Kidney glomerular epithelial cell (primary cell): ENCODE measurements around the gene PSG6.
"Not testable (repeated sequence)": the region's sequence is repeated elsewhere in the genome, so short reads cannot be mapped to it uniquely, and the experiment has no call there.

ENCODE experiments used
- DNase-seq: peaks from one replicate; lab custom pipeline; 2025; lab: John Stamatoyannopoulos, UW

PSG6 gene

DNA sequence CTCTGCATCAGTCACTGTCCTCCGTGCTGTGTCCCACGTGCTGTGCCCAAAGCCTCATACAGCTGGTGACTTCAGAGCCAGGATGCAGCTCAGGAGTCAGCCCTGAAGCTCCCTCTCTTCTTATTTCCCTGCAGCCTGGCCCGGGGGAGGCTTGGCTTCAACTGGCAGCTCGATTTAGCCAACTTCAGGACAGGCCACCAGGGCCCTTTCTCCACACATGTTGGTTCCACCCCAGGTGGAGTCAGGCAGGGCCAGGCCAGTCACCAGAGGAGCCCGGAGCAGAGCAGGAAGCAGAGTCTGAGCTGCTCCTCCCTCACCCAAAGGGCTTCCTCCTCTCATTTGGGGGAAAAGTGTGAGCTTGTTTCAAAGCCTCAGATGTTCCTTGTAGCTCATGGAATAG, 11.5 kb downstream of the PSG6 start:
- DNase-seq: not testable (repeated sequence)

DNA sequence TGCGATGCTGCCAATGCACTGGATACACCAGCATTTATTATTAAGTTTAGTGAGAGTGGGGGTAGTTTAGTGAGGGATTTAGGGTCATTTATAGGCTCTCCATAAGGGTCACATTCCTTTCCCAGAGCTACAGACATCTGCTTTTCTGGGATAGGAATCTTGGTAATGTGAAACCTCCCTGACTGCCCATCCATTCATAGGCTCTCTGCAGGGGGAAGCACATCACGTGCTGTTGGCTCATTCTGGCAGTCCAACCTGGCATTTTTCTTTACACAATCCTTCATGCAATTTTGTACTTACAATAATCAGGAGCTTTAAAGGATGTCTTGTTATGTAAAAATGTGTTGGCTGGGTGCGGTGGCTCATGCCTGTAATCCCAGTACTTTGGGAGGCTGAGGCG, 17.1 kb downstream of the PSG6 start:
- DNase-seq: not testable (repeated sequence)

DNA sequence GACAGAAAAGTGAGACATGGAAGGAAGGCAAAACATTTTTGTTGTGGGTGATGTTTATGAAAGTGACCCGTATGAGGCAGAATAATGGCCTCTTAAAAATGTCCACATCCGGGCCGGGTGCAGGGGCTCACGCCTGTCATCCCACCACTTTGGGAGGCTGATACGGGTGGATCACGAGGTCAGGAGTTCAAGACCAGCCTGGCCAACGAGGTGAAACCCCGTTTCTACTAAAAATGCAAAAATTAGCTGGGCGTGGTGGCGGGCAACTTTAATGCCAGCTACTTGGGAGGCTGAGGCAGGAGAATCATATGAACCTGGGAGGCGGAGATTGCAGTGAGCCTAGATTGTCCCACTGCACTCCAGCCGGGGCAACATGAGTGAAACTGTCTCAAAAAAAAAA, 18.0 kb downstream of the PSG6 start:
- not testable (repeated sequence) for DNase-seq

DNA sequence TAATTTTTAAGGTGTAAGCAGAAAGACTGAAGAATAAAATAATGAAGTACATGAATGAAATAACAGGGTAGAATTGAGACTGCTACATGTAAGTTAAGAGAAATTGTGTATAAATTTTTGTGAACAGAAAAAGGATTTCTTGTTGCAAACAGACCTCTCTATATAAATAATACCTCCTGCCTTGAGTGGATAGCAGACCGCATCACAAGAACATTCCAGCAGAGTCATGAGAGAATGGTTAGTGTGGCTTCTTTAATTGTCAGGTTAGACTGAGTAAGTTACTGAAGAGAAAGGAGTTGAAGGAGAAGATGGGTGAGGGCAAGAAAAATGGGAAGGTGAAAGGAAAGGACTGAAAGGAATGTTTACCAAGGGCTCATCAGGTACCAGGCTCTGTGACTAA, 18.6 kb downstream of the PSG6 start:
- peak; percentile 11 for DNase-seq

DNA sequence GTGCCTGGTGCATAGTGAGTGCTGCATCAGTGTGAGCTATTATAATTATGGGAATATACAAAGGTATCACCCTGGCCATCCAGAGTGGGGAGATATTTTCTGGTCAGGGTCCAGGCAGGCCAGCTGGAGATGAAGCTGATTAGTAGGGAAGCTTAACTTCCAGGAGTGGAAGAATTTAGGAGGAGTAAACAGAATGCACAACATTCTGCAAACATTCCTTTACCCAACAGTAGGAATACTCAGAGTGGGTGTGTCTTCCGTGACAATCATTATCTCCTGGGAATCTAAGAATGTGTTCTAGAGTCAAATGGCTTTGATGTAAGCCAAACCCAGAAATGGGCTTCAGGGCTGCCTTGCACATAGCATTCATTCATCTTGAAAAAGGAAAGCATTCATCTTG, 19.0 kb downstream of the PSG6 start:
- DNase-seq: not testable (repeated sequence)

DNA sequence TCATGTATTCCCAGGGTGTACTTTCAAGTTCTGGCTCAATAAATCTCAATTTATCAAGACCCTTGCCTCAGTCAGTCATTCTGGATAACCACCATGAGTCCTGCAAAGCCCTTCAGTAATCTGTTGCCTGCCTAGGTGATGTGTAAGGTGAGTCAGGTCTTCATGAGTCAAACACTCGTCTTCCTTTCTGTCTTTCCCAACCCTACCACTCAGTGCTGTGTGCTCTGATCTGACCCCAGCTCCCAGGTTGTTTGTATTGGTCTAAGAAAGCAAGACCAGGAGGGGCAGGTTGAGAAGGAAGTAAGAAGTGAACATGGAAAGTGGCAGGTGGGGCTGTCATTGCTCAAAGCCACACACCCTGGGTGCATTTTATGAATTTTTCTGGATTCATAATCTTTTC, 20.0 kb downstream of the PSG6 start:
- DNase-seq: not testable (repeated sequence)

DNA sequence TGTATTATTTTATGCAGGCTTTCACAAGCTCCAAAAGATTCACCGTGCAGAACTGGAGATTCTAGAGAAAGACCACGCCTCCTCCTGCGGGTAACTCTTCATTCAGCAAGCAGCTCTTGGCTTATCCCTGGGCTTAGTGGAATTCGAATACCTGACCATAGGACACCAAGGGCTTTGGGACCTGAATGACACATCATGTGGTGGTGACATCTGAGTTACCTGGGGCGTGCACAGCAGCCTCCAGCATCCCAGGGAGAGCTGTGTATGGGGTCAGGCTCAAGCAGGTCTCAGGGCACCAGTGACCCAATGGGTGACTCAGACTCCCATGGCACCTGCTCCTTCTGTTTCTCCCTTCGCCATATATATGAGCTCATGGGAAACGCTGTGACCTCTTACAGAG, 27.2 kb downstream of the PSG6 start:
- DNase-seq: not testable (repeated sequence)

DNA sequence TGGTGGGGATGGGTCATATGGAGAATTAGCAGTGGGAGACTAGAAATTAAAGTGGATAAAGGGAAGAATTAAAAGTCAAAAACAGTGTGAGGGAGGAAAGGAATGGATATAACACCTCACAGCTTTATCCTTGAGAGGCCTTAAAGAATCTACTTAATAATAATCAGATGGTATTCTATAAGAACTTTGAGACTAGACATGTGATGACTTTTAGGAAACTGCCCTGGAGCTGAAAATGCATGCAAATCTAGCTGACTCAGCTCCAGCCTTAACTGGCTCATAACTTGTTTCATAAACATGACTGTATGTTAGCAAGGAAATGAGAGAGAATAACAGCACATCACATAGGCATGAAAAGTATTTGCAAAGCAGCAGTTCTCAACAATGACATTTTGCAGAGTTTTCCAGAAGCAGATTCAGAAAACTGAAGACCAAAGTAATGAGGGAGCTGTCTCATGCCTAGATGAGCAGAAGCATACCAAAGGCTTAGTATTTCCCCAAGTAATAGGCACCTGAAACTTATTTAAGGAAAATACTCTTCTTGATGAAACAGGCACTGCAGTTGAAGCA, 29.7 kb downstream of the PSG6 start:
- DNase-seq: not testable (repeated sequence)

DNA sequence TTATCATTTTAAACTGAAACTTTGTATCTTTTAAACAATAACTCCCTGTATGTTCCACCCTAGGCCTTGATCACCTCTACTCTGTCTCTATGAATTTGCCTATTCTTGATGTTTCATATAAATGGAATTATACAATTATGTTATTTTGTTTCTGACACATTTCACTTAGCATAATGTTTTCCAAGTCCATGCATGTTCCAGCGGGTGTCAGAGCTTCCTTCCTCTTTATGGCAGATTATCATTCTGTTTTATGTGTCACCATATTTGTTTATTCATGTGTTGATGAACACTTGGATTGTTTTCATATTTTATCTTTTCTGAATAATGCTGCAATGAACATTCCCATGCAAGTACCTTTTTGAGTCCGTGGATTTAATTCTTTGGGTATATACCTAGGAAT, 35.0 kb downstream of the PSG6 start:
- DNase-seq: not testable (repeated sequence)

DNA sequence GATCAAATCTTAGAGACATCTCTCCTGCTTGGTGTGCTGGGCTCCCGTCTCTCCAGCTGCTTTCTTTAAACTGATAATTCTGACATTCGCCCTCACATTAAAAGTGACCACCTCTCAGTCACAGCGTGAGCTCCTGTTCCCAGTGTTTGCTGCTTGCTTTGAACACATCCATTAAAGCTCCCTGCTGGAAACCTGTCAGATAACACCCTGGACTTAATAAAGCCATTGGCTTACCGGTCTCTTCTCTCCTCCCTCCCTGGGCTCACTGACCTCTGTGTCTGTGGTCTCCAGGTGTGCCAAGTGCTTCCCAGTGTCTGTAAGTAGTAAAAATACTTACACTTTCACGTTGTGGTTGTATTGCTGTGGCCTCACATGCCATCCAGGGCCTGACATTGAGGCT, 35.7 kb downstream of the PSG6 start:
- not testable (repeated sequence) for DNase-seq

DNA sequence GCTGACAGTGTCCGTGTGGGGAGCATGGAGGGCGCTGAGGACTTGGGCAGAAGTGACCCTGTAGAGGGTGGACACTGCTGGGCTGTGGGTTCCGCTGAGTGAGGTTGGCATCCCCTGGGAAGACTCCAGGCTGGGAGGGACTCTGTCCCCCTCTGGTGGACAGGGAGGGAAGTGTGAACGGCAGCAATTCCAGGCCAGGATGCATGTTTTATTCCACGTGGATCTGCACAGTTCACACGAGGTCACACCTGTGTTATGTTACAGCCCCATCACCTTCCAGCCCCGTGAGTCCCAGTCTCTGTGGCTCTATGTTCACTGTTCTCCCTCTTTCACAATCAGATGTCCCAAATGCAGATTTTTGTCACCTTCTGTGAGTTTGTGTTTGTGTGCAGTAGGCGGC, 36.4 kb downstream of the PSG6 start:
- DNase-seq: not testable (repeated sequence)

DNA sequence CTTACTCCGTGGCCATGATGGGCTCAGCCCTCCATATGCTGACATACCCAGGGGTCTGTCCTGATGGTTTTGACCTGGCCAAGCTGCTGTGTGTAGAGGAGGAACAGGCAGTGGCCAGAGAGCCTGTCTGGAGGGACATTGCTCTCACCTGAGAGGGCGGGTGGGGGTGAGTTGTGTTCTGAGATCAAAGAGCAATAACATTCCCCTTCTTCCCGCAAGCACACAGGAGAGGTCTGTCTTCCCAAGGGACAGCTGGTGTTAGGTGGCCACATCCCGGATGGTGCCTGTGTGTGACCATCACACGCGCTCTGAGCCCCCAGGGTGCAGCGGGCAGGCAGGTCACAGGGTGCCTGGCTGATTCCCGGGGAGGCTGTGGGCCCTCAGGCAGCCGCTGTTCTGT, 37.1 kb downstream of the PSG6 start:
- not testable (repeated sequence) for DNase-seq

DNA sequence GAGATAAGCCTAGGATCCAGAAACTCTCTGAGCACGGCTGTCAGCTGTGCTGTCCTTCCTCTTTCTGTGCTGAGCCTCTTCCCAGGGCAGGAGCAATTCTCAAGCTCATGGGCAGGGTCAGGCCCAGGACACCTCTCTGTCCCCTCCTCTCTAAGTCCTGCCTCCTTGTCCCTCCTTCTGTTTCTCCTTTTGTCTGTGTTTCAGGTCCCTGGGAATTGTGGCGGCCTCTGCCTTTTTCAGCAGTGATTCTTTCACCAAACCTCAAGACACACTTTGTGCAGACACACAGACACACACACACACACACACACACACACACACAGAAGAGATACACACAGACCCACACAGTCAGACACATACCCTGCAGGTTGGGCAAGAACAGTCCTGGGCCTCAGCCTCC, 38.1 kb downstream of the PSG6 start, which contains the start of gene PSG1:
Gene PSG1 (minus strand): TSS at position 101 of the 400 bp plus-strand sequence. CDS start 132 bp downstream, outside the sequence.
- no peak for DNase-seq

DNA sequence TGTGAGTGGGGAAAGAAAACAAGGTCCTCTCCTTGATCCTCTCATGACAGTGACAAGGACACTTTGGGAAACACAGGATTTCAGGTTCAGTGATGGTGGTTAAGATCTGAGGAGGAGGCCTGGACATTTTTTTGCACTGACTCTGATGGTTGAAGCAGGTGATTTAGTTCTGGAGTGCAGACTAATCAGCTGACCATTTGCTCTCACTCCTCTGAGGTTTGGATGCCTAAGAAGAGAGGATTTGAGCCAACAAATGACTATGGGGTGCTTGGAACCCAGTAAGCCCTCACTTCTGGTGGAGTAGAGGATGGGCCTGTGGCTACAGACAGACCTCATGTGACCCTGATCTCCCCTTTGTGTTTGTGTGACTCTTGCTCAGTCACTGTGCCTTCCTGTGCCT, 41.1 kb downstream of the PSG6 start:
- DNase-seq: peak; percentile 41

DNA sequence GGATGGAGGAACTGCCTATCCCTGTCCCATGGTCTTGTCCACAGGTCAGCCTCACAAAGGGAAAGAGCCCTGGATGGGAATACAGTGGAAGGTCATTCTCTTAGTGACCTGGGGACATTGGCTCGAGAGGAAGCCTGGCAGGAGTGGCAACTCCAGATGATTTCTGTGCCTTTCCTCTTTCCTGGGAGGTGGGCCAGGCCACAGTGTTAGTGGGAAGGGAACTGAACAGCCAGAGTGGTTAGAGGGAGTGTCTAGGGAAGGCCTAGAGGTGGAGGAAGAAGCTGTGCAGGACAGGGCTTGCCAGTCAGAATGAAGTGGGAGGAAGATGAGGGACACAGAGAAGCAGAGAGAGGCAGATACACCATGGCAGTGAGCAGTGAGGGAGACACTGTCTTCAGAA, 41.8 kb downstream of the PSG6 start:
- not testable (repeated sequence) for DNase-seq

DNA sequence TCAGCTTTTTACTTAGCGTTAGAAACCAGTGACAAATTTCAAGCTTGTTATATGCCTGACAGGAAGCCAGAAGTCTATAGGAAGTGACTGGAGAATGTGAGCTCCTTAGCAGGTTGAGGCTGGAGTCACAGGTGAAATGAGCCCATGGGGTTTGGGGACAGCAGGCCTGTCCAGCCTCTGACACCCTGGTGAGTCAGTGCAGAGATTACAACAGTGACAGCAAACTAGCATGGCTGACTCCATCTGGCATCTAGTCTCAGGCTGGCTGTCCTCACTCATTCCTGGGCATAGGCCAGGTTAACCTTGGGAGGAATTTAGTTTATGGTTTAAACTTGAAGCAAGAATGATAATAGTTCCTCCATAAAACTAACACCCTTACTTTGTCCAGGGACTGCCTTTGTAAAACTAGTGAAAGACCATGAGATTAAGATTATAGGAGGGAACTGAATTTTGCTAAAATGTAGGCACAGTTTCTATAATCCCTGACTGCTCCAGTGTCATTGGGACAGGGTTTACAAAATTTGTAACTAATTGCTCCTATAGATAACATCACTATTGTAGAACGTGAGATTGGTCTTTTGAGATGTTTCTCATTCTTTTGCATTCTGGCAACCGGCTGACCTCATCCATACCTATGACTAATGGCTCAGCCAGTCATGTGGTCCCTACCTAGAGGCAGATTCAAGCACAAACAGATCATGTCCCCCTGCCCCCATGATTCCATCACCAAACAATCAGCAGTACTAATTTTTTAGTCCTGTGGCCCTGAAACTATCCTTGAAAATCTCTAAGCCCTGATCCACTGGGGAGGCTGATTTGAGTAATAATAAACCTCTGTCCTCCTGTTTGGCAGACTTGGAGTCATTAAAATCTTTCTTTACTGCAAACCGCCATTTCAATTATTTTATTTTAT, 42.5 kb downstream of the PSG6 start:
- peak; percentile 46 for DNase-seq

DNA sequence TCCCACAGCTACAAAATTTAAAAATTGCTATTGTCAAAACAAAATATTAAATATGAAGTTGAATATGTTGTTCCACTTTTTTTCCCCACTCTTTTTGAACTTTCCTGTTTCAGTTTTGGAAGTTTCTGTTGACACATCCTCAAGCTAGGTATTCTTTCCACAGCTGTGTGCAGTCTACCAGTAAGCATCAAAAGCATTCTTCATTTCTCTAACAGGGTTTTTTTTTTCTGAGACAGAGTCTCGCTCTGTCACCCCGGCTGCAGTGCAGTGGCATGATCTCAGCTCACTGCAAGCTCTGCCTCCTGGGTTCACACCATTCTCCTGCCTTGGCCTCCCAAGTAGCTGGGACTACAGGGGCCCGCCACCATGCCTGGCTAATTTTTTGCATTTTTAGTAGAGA, 43.6 kb downstream of the PSG6 start:
- not testable (repeated sequence) for DNase-seq

DNA sequence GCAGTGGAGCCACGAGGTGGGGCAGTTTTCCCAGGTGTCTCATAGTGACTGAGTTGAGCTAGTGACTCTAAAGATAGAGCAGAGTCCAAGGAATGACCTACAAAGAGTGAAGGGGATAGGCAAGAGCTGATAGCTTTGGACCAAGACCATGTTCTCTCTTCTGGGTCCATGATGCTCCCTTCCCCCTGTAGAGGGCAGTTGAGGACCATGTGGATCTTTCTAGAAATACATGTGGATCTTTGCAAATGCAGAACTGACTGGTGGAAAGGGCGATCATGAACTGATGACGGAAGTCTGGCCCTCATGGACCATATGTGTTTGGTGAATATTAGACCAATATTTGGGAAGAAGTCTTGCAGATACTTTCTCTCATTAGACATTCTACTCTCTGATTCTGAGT, 45.1 kb downstream of the PSG6 start:
- no peak for DNase-seq

DNA sequence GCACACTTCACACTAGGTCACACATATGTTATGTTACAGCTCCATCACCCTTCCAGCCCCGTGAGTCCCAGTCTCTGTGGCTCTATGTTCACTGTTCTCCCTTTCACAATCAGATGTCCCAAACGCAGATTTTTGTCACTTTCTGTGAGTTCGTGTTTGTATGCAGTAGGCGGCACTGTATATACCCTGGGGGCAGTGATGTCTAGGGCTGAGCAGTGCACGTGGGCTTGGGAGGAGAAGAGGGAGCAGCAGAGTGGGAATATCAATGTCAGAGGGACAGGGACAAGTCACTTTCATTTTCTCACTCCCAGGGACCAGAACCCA, 60.2 kb downstream of the PSG6 start:
- no peak for DNase-seq

DNA sequence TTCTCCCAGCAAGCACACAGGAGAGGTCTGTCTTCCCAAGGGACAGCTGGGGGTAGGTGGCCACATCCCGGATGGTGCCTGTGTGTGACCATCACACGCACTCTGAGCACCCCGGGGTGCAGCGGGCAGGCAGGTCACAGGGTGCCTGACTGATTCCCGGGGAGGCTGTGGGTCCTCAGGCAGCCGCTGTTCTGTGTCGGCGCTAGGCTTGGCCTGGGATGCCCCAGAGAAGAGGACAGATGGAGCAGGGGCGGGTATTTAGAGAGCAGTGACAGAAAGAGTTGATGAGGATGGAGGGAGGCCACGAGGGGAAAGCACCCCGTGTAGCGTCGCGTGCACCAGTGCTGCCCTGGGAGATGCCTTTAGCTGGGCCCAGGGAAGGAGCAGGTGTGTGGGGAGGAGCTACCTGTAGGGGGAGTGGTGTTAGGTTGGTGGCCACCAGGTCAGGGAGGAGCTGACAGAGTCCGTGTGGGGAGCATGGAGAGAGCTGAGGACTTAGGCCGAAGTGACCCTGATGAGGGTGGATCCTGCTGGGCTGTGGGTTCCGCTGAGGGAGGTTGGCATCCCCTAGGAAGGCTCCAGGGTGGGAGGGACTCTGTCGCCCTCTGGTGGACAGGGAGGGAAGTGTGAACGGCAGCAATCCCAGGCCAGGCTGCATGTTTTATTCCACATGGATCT, 60.7 kb downstream of the PSG6 start:
- not testable (repeated sequence) for DNase-seq

DNA sequence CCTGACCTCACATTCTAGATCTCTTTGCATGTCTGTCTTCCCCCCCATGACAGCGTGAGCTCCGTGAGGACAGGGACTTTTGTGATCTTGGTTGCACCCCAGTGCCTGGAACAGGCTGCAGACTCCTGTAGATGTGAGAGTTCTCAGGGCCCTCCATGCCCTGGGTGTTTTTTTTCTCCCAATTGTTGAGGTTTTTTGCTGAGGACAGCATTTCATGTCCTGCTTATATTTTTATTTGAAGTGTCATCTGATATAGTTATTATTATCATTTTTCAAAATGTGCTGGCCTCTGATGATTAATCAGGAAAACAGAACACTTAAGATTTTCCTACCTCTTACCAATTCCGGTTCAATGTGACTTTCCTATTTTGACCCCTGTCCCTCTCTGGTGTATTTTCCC, 62.9 kb downstream of the PSG6 start:
- DNase-seq: not testable (repeated sequence)

DNA sequence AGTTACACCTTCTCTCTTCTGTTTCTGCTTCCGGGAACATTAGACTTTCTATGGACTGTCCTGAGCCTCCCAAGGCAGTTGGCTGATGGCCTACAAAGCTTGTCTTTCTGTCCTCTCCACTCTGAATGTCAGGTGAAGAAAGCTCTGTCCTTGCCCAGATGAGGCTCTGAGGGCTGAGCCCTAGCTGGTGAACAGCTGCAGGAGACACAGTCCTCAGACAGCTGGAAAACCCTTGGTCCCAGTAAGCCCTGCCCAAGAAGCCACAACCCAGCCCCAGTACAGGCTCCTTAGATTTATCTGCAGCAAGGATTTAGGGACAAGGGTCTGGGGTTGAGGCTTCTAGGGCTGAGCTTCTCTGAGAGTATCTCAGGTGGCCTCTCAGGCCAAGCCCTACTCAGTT, 64.5 kb downstream of the PSG6 start:
- not testable (repeated sequence) for DNase-seq

DNA sequence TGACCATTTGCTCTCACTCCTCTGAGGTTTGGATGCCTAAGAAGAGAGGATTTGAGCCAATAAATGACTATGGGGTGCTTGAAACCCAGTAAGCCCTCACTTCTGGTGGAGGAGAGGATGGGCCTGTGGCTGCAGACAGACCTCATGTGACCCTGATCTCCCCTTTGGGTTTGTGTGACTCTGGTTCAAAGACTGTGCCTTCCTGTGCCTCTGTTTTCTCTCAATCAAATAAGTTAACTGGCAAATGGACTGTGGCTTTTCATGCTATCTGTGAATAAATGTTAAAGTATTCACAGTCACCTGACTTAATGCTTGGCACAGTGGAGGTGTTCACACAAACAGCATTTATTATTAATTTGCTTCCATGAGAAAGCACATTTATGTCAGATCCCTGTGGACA, 64.9 kb downstream of the PSG6 start:
- DNase-seq: not testable (repeated sequence)
